GM18505 (cell line): ENCODE results near the gene C1QBP.
"Not testable (repeated sequence)": the region's sequence is repeated elsewhere in the genome, so short reads cannot be mapped to it uniquely, and the experiment has no call there.

Experiments
- ATAC-seq: cut with Tn5 transposase; IDR thresholded peaks from one replicate; pipeline ENCODE4 v1.9.1; 2021; ENCODE audit not compliant: unreplicated experiment
- POLR2A ChIP-seq: IDR thresholded peaks from 4 replicates; pipeline ENCODE4 v1.6.1; 2011; ENCODE audit warnings: borderline replicate concordance; ENCODE audit not compliant: insufficient read depth, insufficient read length; ENCODE audit errors: extremely low read depth

C1QBP gene

DNA sequence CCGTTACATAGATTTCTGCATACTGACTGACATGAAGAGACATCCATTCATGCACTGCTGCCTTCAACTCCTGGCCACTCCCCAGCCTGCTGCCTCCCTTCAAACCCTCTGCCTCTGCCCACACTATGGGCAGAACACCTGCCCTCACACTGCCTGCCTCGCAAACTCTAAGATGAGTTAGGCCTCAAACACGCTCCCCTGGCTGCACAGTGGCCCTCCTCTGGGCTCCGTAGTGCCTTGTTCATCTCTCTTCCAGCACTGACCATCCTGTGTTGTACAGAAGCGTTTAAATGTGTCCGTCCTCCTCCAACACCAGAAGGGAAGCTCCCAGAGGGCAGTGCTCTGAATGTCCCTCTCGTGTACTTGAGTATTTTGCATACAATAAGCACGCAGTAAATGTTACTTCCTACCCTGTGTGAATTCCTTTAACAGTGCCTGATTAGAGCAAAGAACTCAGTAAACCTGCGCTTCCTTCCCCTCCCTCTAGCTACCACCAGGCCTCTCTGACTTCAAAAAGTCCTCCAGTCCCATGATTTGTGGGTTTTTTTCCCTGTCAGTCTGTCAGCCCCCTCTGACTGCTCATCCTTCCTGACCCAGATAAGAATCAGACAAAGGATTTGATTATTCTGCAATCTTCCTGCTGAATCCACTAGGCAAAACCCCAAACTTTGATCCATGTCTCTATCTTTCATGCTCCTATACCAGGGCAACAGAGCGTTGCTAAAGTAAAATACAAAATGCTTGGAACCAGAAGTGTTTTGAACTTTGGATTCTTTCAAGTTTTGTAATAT lies 26.0 kb upstream of the C1QBP start:
- no peak for ATAC-seq
- no peak for TF ChIP-seq POLR2A

DNA sequence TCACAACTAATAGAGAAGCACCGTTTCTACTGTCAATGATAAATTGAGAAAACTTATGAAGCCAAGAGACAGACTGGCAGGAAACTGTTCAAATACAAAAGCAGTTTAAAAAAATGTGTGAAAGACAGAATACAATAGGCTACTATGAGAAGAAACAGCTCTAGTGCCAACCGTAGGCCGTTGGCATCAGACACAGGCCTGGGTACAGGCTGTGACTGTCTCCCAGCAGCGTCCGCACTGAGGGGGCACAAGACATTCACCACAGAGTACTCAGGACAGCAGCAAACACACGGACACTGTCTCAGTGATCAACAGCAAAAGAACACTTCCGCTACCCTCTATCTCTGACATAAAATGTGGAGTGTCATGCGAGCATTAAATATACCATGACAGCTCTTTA lies 7.8 kb upstream of the C1QBP start:
- no peak for TF ChIP-seq POLR2A
- ATAC-seq, result no peak

DNA sequence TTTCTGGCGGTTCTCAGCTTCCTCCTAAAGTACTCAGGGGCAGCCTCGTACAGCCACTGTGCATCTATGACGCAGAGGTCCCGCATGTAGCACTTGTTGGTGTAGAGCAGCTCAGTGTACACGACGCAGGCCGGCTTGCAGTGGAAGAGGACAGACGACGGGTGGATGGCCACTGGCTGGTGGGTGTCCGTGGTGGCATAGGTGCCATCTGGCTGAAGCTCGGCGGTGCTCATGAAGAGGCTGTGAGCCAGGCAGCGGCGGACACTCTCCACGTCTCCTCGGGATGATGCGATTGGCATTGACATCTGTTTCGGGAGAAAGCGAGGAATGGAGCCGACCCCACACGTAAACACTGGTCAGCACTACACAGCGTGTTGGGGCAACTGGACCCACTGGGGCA lies 5.3 kb upstream of the C1QBP start:
- no peak for TF ChIP-seq POLR2A
- ATAC-seq, result no peak

DNA sequence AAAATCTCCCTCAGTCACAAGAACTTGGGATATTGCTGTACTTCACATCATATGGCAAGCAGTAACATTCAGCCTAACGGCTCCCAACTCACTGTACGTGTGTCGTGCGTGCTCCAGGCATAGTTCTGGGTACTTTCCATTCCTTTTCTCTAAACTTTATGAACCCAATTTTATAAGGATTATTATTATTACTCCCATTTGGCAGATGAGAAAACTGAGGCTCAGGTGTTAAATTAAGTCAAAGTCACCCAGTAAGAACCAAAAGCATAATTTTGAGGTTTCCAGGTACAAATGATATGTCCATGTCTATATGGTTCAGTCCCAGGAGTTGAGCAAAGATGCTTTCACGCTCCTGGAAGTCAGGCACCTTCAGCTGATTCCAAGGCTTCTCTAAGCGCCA lies 4.8 kb upstream of the C1QBP start:
- no peak for ATAC-seq
- TF ChIP-seq POLR2A, result no peak

DNA sequence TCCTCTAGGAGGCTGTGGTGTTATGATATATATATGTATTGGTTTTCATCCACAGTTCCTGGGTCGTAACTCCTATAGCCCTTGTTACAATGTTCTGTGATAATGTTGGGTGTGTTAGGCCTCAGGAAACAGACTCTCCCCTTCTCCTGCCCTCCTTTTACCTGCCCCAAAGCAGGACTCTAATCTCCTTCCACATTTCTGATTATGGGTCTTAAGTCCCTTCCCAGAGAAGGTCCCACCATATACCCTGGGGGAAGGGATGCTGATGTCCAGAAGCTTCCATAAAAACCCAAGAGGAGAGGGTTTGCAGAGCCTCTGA lies 450 bp upstream of the C1QBP start:
- TF ChIP-seq POLR2A, result no peak
- no peak for ATAC-seq

DNA sequence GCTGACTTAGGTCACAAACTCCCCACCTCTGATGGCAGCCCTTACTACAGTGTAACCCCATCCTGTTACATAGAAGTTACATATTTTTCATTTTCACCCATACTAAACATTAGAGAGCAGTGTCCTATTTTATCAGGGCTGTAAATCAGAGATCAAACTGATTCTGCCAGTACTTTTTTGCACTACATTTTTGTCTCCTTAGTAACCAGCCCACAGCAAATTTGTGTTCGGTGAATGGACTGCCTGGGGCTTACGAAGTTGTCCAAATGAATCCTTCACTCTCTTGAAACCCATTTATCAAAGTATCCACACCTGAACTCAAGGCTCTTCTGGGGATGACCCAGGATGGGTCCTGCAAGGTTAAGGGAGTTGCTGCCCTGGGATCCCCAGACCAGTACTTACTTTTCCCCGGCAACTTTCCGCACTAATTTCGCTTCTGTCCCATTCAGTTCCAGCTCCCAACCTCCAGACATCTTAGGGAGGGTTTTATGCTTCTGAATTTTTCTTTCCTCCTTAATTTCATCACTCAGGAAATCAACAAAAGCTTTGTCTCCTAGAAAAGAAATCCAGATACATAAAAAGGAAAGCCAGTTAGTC lies 1.1 kb downstream of the C1QBP start:
- no peak for TF ChIP-seq POLR2A
- no peak for ATAC-seq

DNA sequence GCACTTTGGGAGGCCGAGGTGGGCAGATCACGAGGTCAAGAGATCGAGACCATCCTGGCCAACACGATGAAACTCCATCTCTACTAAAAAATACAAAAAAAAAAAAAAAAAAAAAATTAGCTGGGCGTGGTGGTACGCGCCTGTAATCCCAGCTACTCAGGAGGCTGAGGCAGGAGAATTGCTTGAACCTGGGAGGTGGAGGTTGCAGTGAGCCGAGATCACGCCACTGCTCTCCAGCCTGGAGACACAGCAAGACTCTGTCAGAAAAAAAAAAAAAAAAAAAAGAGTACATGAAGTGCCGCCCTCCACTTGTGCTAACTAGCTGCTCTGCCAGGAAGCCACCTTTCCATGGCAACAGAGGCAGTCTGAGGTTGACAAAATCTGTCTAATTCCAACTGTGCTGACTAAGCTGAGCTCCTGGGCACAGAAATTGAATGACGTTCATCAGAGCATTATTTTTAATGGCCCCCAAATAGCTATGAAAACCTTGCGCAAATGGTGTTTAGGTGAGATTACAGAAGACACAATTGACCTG lies 3.1 kb downstream of the C1QBP start:
- ATAC-seq, result not testable (repeated sequence)

DNA sequence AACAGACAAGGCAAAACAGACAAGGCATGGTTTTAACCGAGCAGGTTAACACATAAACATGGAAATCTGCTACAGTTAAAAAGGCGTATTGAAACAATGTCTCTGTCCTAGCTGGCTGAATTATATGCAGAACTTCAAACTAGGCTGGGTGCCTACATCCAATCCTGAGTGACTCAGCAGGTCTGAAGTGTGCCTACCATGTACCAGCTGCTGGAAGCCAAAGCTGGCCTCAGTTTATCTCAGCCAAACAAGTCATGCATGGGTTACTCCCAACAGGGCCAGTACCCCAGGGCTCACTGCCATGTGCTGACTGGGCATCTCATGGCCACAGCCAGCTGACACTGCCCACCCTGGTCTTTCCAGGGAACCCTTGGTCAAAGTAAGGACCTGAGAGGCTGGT lies 4.0 kb downstream of the C1QBP start:
- no peak for TF ChIP-seq POLR2A
- no peak for ATAC-seq

DNA sequence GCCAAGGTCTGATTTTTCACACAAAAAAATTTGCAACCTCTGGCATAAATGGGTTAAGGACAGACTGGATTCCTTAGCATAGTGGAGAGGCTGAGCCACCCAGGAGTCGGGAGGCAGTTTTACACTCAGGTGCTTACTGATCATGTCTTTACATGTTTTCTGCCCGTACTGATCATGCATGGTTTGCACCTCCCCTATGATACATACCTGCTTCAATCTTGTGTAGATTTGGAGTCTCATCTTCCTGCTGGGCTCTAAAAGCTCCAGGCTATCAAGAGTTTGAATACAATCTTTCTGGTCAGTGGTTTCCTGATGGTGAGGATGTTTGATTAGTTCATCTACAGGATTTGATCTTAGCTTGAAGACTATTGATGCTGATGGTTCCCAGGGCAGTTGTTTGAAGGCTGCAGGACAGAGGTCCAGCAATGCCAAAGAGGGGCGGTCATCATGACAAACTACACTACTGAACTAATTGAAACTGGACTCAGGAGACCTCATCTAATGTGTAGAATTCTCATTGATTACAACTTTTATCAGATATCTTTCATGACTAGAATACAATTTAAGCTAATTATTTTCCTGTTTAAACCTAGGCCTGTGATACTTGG lies 6.9 kb downstream of the C1QBP start:
- TF ChIP-seq POLR2A, result no peak

DNA sequence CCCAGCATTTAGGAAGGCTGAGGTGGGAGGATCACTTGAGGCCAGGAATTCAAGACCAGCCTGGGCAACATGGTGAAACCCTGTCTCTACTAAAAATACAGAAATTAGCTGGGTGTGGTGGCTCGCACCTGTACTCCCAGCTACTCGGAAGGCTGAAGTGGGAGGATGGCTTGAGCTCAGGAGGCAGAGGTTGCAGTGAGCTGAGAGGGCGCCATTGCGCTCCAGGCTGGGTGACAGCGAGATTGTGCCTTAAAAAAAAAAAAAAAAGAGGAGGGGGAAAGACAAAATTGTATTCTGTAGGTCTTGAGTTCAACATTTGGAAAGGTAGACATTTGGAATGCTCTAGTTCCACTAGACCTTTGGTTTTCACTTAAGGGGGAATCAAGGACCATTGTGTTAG lies 7.7 kb downstream of the C1QBP start:
- ATAC-seq, result not testable (repeated sequence)

More for the DNA sequence above, 6.9 kb downstream of the C1QBP start:
- no peak for ATAC-seq

DNA sequence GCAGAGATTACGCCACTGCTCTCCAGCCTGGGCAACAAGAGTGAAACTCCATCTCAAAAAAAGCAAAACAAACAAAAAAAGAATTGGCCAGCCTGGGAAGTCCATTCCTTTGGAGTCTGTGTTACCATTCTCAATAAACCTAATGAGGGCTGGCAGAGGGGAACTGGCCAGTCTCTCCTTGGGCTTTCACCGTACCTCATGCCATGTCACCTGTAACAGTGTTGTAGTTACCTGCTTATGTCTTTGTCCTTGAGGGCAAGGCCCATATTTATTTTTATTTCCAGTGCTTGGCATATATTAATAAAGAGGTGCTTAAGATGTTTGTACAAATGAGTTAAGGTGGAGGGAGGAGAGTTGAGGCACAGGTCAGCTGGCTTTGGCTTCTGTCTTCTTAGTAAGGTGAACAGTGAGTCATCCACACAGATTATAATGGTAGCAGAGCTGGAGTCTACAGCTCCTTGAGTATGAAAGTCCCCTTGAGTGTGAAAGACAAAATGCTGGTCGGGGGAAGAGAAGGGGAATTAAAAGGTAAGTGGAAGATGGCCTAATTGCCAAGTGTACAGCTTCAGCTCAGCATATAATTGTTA lies 8.4 kb downstream of the C1QBP start:
- no peak for ATAC-seq
- no peak for TF ChIP-seq POLR2A

DNA sequence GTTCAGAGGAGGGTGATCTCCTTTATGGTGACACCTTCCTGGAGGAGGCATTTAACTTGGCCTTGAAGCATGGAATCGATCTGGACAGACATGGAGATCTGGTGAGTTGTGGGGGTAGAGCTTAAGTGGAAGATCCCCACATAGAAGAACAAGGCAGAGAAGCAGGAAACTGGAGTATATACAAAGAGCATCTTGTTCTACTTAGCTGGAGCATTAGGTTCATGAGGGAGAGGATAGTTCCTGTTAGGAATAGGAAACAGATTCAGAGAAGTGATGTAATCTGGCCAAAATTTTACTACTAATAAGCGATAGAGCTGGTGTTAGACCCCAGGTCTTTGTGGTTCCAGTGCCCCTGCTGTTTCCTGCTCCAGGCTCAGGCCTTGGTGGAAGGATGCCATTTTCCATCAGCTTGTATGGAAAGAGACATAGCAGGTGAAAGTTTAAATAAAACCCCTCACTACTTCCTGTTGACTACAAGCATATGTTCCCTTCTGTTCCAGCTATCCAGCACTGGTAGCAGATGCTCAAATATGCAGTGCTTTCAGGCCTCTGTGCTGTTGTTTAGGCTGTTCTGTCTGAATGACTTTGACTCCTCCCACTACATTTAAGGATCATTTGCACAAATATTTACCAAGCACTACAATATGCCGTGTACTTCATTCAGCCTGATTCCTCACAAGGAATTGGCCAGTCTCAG lies 9.6 kb downstream of the C1QBP start:
- ATAC-seq, result no peak
- no peak for TF ChIP-seq POLR2A

DNA sequence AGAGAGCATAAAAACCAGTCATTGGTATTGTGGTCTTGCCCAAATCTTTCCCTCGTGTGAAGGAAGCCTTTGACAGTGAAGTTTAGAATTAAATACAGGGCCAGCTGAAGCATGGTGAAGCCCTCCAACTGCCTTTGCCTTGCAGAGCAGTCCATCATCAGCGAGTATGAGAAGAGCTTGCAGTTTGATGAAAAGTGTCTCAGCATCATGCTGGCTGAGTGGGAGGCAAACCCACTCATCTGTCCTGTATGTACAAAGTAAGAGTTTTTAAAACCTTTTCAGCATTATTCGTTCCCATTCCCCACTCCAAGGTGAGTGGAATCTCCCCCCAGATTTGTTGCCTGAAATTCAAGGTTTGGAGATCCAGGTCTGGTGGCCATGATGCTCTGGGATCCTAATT lies 13.1 kb downstream of the C1QBP start:
- TF ChIP-seq POLR2A, result no peak
- ATAC-seq, result no peak

DNA sequence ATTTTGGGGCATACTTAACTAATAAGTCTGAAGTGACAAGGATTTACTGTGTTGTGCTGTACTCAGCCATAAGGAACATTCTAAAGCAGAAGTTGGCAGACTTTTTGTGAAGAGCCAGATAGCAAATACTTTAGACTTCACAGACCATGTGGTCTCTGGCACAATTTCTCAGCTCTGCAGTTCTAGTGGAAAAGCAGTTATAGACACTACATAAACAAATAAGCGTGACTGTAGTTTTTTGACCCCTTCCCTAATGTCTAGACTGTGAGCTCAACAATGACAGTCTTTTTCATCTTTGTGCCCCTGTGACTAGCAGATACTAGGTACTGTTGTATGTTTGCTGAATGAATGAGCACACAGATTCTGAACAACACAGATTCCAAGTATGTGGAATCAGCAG lies 14.0 kb downstream of the C1QBP start:
- no peak for TF ChIP-seq POLR2A
- no peak for ATAC-seq

DNA sequence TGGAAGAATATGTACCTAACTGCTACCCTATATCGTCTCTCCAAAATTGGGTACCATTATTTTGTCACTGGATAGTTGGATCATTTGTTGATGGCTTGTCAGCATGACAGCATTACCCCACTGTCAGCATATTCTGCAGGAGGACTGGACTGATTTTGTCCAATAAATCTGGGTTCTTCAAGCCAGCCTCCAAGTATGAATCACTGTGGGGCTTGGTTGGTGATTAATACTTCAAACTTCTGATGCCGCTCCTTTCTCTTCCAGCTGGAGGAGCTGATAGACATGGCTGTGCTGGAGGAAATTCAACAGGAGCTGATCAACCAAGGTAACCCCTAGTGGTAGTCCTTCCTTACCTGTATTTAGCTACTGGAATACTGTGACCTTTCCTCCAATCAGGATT lies 16.4 kb downstream of the C1QBP start:
- TF ChIP-seq POLR2A, result no peak
- ATAC-seq, result no peak
